GM12891 (cell line): ENCODE data around the gene C8G.

Experiments used
- POLR2A ChIP-seq: IDR thresholded peaks from 2 replicates; pipeline ENCODE4 v1.6.1; 2011; ENCODE audit warnings: low read depth, low read length, control low read depth
- POLR2AphosphoS5 ChIP-seq: IDR thresholded peaks from 2 replicates; pipeline ENCODE4 v1.6.1; 2011; ENCODE audit warnings: low read depth, low read length, control low read depth
- SPI1 ChIP-seq: IDR thresholded peaks from 2 replicates; pipeline ENCODE4 v1.6.1; 2011; ENCODE audit warnings: low read depth, low read length, control low read depth
- TAF1 ChIP-seq: IDR thresholded peaks from 2 replicates; pipeline ENCODE4 v1.6.1; 2011; ENCODE audit warnings: low read depth, low read length, control low read depth

GRCh38 chr9:136964171-136964689 lies 19.2 kb downstream of the C8G start:
- TF ChIP-seq POLR2AphosphoS5, result no peak
- TF ChIP-seq TAF1, result no peak
- no peak for TF ChIP-seq POLR2A
- no peak for TF ChIP-seq SPI1
